Myometrial cell (primary cell): ENCODE results near the gene DNAAF2. TPM values are rescaled to one million over a fixed set of nuclear protein-coding genes. Genes with fewer than 3 reads are reported as not detected.

Experiments used
- total RNA-seq: library from RNA; depleted of rRNA; stranded (reverse); fragments of >200 nt; gene quantifications from 2 replicates; pipeline ENCODE4 v1.2.3, GENCODE V29; 2015

The DNAAF2 gene, protein sequence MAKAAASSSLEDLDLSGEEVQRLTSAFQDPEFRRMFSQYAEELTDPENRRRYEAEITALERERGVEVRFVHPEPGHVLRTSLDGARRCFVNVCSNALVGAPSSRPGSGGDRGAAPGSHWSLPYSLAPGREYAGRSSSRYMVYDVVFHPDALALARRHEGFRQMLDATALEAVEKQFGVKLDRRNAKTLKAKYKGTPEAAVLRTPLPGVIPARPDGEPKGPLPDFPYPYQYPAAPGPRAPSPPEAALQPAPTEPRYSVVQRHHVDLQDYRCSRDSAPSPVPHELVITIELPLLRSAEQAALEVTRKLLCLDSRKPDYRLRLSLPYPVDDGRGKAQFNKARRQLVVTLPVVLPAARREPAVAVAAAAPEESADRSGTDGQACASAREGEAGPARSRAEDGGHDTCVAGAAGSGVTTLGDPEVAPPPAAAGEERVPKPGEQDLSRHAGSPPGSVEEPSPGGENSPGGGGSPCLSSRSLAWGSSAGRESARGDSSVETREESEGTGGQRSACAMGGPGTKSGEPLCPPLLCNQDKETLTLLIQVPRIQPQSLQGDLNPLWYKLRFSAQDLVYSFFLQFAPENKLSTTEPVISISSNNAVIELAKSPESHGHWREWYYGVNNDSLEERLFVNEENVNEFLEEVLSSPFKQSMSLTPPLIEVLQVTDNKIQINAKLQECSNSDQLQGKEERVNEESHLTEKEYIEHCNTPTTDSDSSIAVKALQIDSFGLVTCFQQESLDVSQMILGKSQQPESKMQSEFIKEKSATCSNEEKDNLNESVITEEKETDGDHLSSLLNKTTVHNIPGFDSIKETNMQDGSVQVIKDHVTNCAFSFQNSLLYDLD
- 3.5 and 9.6 TPM in 2 replicates for total RNA-seq

DNA sequence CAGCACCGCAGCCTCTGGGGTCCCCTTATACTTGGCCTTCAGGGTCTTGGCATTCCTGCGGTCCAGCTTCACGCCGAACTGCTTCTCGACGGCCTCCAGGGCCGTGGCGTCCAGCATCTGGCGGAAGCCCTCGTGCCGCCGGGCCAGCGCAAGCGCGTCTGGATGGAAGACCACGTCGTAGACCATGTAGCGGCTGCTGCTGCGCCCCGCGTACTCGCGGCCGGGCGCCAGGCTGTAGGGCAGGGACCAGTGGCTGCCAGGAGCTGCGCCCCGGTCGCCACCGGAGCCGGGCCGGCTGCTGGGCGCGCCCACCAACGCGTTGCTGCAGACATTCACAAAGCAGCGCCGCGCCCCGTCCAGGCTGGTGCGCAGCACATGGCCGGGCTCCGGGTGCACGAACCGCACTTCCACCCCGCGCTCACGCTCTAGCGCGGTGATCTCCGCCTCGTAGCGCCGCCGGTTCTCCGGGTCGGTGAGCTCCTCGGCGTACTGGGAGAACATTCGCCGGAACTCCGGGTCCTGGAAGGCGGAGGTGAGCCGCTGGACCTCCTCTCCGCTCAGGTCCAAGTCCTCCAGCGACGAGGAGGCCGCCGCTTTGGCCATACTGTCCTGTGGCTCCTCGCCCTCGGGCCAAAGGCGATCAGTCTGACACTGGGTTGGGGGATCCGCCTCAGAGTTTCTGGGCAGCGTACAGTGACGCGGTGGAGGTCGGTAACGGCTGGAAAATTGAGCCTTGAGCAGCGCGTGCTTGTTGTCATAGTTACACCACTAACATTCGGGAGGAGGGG lies at the start of gene DNAAF2:
Gene DNAAF2 (minus strand): TSS at position 698 of the 788 bp plus-strand sequence. CDS start 95 bp downstream, at position 603.

DNA sequence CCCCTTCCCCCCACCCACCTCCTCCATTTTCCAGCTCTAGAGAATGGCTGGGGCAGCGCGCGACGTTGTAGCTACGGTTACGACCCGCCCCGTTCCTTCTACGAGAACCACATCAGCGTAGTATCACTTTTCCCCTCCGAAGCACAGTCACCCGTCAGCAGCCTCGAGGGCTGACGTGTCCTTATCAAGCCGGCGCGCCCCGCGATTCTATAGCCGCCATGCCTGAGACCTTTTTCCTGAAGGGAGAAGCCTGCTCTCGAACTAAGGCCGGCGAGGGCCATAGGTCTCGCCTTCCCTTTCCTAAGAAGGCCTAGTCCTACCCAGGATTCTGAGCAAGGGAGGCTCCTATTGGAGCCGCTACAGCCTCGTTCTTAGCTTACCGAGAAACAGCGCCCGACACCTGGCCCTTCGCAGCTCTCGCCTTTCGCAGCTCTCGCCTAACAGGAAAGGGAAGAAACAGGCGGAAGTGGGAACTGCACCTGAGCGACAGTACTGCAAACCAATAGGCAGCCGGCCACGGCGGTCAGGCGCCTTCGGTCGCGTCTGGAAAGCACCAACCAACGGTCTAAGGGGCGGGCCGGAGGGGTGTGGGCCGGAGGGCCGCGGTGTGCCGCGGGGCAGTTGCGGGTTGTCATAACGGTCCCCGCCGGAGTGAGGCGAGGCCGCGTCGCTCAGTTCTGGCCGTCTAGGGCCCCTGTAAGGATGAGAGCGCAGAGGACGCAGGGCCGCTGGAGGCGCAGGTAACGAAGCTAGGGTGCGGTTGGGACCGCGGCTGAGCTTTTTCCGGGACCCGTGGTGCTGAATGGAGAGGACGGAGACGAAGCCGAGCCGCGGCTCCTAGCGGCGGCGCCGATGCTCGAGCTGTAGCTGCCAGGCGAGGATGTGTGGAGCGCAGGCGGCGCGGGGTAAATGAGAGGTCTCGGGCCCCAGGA lies 14.6 kb downstream of the DNAAF2 start, which contains the start of the genes MGAT2 and RPL36AL:
Gene MGAT2 (plus strand): TSS at position 618 of the 932 bp plus-strand sequence. CDS start 470 bp downstream, outside the sequence.
Gene RPL36AL (minus strand): TSS at position 445 of the 932 bp plus-strand sequence. CDS start 1,522 bp downstream, outside the sequence.

DNA sequence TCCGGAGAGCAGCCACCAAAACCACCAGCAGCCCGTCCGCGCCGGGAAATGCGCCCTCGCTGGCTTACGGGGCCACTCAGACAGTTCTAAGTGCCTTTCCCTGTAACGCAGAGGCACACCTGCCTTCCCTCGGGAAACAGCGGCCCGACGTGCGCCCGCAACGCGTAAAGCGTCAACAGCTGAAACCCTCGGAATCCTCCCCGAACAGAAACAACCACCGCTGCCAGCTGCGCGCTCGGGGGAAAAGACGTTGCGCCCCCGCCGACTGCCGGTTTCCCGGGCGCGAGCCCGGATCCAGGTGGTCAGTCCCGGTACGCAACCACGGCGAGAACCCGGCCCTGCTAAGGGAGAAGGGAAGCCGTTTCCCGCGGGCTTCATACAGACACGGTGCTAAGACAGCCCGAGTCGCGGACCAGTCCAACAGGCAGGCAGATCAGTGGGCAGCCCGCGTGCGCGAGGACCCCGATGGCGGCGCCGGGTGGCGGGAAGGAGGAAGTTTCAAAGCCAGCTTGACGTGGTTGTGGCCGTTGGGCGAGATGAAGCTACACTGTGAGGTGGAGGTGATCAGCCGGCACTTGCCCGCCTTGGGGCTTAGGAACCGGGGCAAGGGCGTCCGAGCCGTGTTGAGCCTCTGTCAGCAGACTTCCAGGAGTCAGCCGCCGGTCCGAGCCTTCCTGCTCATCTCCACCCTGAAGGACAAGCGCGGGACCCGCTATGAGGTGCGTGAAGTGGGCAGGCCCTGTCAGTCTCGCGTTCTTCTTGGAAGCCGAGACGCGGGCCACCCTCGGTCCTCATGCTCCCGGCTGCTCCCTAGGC lies 36.4 kb downstream of the DNAAF2 start, which contains the start of gene LRR1:
Gene LRR1 (plus strand): TSS at position 456 of the 816 bp plus-strand sequence. CDS start 81 bp downstream, at position 537.

DNA sequence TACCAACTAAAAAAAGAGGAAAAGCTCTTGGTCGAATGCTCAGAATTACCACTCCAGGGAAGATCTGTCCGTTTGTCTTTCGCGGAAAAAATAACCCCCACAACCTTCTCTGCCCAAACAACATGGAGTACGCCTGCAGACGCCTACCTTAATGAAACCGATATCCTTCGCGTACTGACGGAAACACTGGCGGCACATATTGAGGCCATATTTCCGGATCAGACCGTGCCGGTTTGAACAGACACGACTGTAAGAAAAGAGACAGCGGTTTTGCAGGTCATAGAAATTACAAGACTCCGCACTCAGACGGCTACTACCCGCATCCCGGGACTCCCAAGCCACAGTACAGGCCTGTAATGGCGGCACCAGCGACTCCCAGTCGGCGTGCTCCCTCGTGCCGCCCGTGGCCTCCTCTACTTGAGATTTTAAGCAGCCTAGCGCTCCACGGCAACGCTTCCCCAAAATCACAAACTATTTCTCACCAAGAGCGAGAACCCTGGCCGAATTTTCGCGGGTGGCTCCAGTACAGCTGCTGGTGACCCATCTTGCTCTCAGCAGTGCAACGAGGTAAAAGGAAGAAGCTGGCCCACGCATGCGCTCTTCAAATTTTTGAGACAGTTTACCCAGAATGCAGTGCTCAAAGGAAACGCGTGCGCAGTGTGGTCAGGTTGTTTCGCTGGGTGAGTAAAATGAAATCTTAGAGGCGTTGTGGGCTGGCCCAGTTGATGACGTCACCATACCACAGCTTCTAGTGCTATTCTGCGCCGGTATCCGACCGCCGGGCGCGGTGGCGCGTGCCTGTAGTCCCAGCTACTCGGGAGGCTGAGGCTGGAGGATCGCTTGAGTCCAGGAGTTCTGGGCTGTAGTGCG lies 49.0 kb downstream of the DNAAF2 start, which contains the start of gene RPS29:
Gene RPS29 (minus strand): TSS at position 578 of the 870 bp plus-strand sequence. CDS start 34 bp downstream, at position 544.

Other genes with a start within 250 kb of the DNAAF2 start
- gene RPS29, start 48.9 kb downstream of the DNAAF2 start, total RNA-seq, result 6,404 and 13,056 TPM in 2 replicates
- gene LRR1, start 36.3 kb downstream of the DNAAF2 start, total RNA-seq, result 18.2 and 22.9 TPM in 2 replicates
- 211 and 214 TPM in 2 replicates for gene RPL36AL, start 14.6 kb downstream of the DNAAF2 start, total RNA-seq
- gene MGAT2, start 14.4 kb downstream of the DNAAF2 start, total RNA-seq, result 95.0 and 103 TPM in 2 replicates
- 19.9 and 24.3 TPM in 2 replicates for gene POLE2, start 53.0 kb upstream of the DNAAF2 start, total RNA-seq
- 0.86 and 3.4 TPM in 2 replicates for gene KLHDC1, start 57.9 kb upstream of the DNAAF2 start, total RNA-seq
- 48.6 and 63.7 TPM in 2 replicates for gene KLHDC2, start 132.9 kb upstream of the DNAAF2 start, total RNA-seq
- gene NEMF, start 217.5 kb upstream of the DNAAF2 start, total RNA-seq, result 19.6 and 22.7 TPM in 2 replicates